HepG2 (cell line): ENCODE data around the gene AUTS2. TPM values are rescaled to one million over a fixed set of nuclear protein-coding genes. Genes with fewer than 3 reads are reported as not detected.

ENCODE experiments used
- BCLAF1 ChIP-seq: fragments of 450-650 bp; IDR thresholded peaks from 2 replicates; pipeline ENCODE4 v1.6.1; 2017; ENCODE audit warnings: mild to moderate bottlenecking
- CENPBD1 ChIP-seq: sonication (generic); formaldehyde crosslinking; IDR thresholded peaks from 2 replicates; pipeline ENCODE4 v1.8.0; 2022; ENCODE audit warnings: missing genetic modification reagents, low read depth, mild to moderate bottlenecking, borderline replicate concordance
- CREM ChIP-seq, 2 experiments: sonication (generic) in 1 of 2; formaldehyde crosslinking in 1 of 2; IDR thresholded peaks; 2 replicates each; pipeline versions ENCODE4 v1.4.0 to v1.6.1; 2016 to 2020; ENCODE audit warnings: antibody characterized with exemption in 1 of 2, mild to moderate bottlenecking in 1 of 2, missing genetic modification reagents in 1 of 2
- FOXA1 ChIP-seq, 2 experiments: fragments of 450-650 bp in 1 of 2; sonication (generic) in 1 of 2; formaldehyde crosslinking in 1 of 2; IDR thresholded peaks; 2 replicates each; pipeline versions ENCODE4 v1.4.0 to v1.6.1; 2016 to 2020; ENCODE audit warnings: missing genetic modification reagents in 1 of 2
- FOXA3 ChIP-seq: IDR thresholded peaks from 2 replicates; pipeline ENCODE4 v1.6.1; 2016; ENCODE audit warnings: missing genetic modification reagents, missing compliant biosample characterization
- HNF4A ChIP-seq: sonication (generic); formaldehyde crosslinking; IDR thresholded peaks from 2 replicates; pipeline ENCODE4 v1.4.0; 2020; ENCODE audit warnings: missing genetic modification reagents
- HNRNPLL ChIP-seq: fragments of 200-400 bp; formaldehyde crosslinking; IDR thresholded peaks from 2 replicates; pipeline ENCODE4 v1.6.1; 2017; ENCODE audit warnings: mild to moderate bottlenecking, low read depth, low read length; ENCODE audit not compliant: poor library complexity, severe bottlenecking
- IRF2 ChIP-seq: IDR thresholded peaks from 2 replicates; pipeline ENCODE4 v1.6.1; 2018; ENCODE audit warnings: missing genetic modification reagents, missing compliant biosample characterization
- LCORL ChIP-seq, 2 experiments: fragments of 450-650 bp in 1 of 2; sonication (generic) in 1 of 2; formaldehyde crosslinking in 1 of 2; IDR thresholded peaks; 2 replicates each; pipeline versions ENCODE4 v1.5.0 to v1.6.1; 2017 to 2020; ENCODE audit warnings: antibody characterized with exemption in 1 of 2, missing genetic modification reagents in 1 of 2
- MAZ ChIP-seq, 2 experiments: sonication (generic) in 1 of 2; formaldehyde crosslinking in 1 of 2; IDR thresholded peaks; 2 replicates each; pipeline versions ENCODE4 v1.5.0 to v1.6.1; 2012 to 2020; ENCODE audit warnings: low read depth in 2 of 2, mild to moderate bottlenecking in 2 of 2, borderline replicate concordance in 1 of 2, improper control_type of control experiment in 1 of 2, low read length in 1 of 2, missing genetic modification reagents in 1 of 2, moderate library complexity in 1 of 2
- MEIS2 ChIP-seq: sonication (generic); formaldehyde crosslinking; IDR thresholded peaks from 2 replicates; pipeline ENCODE4 v1.9.0; 2021; ENCODE audit warnings: mild to moderate bottlenecking, missing genetic modification reagents
- PAWR ChIP-seq: sonication (generic); formaldehyde crosslinking; IDR thresholded peaks from 2 replicates; pipeline ENCODE4 v1.4.0; 2020; ENCODE audit warnings: missing genetic modification reagents, mild to moderate bottlenecking, borderline replicate concordance
- RFX1 ChIP-seq: fragments of 450-650 bp; IDR thresholded peaks from 2 replicates; pipeline ENCODE4 v1.6.1; 2017
- RXRB ChIP-seq: IDR thresholded peaks from 2 replicates; pipeline ENCODE4 v1.6.1; 2016; ENCODE audit warnings: borderline replicate concordance, missing genetic modification reagents, missing compliant biosample characterization
- SKIL ChIP-seq: sonication (generic); formaldehyde crosslinking; IDR thresholded peaks from 2 replicates; pipeline ENCODE4 v1.8.0; 2022; ENCODE audit warnings: missing genetic modification reagents, mild to moderate bottlenecking, moderate library complexity, borderline replicate concordance
- SOX5 ChIP-seq: IDR thresholded peaks from 2 replicates; pipeline ENCODE4 v1.6.1; 2016; ENCODE audit warnings: borderline replicate concordance
- SP1 ChIP-seq, 2 experiments: fragments of 450-650 bp in 1 of 2; sonication (generic) in 1 of 2; formaldehyde crosslinking in 1 of 2; IDR thresholded peaks; 2 replicates each; pipeline versions ENCODE4 v1.4.0 to v1.6.1; 2016 to 2020; ENCODE audit warnings: missing genetic modification reagents in 1 of 2
- TRIM24 ChIP-seq: sonication (generic); formaldehyde crosslinking; IDR thresholded peaks from 2 replicates; pipeline ENCODE4 v1.8.0; 2022; ENCODE audit warnings: mild to moderate bottlenecking, missing genetic modification reagents
- ZNF292 ChIP-seq: sonication (generic); formaldehyde crosslinking; IDR thresholded peaks from 2 replicates; pipeline ENCODE4 v1.8.1; 2022; ENCODE audit warnings: mild to moderate bottlenecking, low read depth, missing genetic modification reagents, borderline replicate concordance
- ZNF547 ChIP-seq: sonication (generic); formaldehyde crosslinking; IDR thresholded peaks from 2 replicates; pipeline ENCODE4 v1.5.1; 2020; ENCODE audit warnings: mild to moderate bottlenecking, missing genetic modification reagents
- ZNF605 ChIP-seq: sonication (generic); formaldehyde crosslinking; IDR thresholded peaks from 2 replicates; pipeline ENCODE4 v1.8.0; 2022; ENCODE audit warnings: mild to moderate bottlenecking, missing genetic modification reagents
- ZNF614 ChIP-seq: IDR thresholded peaks from 2 replicates; pipeline ENCODE4 v1.6.1; 2018; ENCODE audit warnings: missing biosample characterization, missing genetic modification reagents, inconsistent platforms, borderline replicate concordance
- ZNF709 ChIP-seq: sonication (generic); formaldehyde crosslinking; IDR thresholded peaks from 2 replicates; pipeline ENCODE4 v1.5.0; 2020; ENCODE audit warnings: mild to moderate bottlenecking, missing genetic modification reagents
- ZSCAN9 ChIP-seq: IDR thresholded peaks from 2 replicates; pipeline ENCODE4 v1.6.1; 2016; ENCODE audit warnings: borderline replicate concordance
- polyA plus RNA-seq, 8 experiments: library from polyadenylated mRNA; depleted of rRNA in 3 of 8; stranded (reverse) in 7 of 8; unstranded in 1 of 8; fragments of >200 nt; fragmentation: Illumina TruSeq in 4 of 8; extraction: Trizol in 4 of 8; gene quantifications; 2 replicates each; pipeline versions ENCODE4 v1.2.1 to v1.2.3, GENCODE V29; 2011 to 2016; ENCODE audit warnings: low read depth in 4 of 8, missing spikeins in 1 of 8, mixed read lengths in 1 of 8; ENCODE audit not compliant: insufficient read depth in 1 of 8
- total RNA-seq, 5 experiments: library from RNA; depleted of rRNA; stranded (reverse); fragments of >200 nt; fragmentation: Illumina TruSeq; extraction: Trizol; gene quantifications; 2 replicates each; pipeline ENCODE4 v1.2.3, GENCODE V29; 2016; ENCODE audit warnings: low read depth in 1 of 5

Gene AUTS2
- total and polyA plus RNA-seq, 2 of the 13 experiments (the other 11 are each of a cell fraction or from before 2014, with no cell fraction given), result 0.38 TPM; not detected in 1

GRCh38 chr7:70830426-70830825 is 1232.2 kb downstream of the AUTS2 start (continued):
- no peak for TF ChIP-seq ZNF605 (CRISPR knock-in tag)
- no peak for TF ChIP-seq LCORL (IDR thresholded peaks at IDR 0.05)
- 0 out of 2 replicates have a peak, but pooled peaks have one; percentile 43 for TF ChIP-seq LCORL (CRISPR knock-in tag; IDR thresholded peaks at IDR 0.05)
- no peak for TF ChIP-seq IRF2 (CRISPR knock-in tag)
- TF ChIP-seq CENPBD1 (CRISPR knock-in tag), result no peak
- peak; percentile 70 for TF ChIP-seq FOXA3 (CRISPR knock-in tag)
- no peak for TF ChIP-seq FOXA1 (IDR thresholded peaks at IDR 0.05)
- peak; percentile 32; the same call in 1 of the 2 replicates for TF ChIP-seq FOXA1 (CRISPR knock-in tag; IDR thresholded peaks at IDR 0.05)
- TF ChIP-seq HNRNPLL, result no peak
- TF ChIP-seq CREM (IDR thresholded peaks at IDR 0.05), result no peak
- TF ChIP-seq CREM (CRISPR knock-in tag; IDR thresholded peaks at IDR 0.05), result no peak
- TF ChIP-seq TRIM24, result 0 out of 2 replicates have a peak, but pooled peaks have one; percentile 14
- TF ChIP-seq RFX1, result no peak
- no peak for TF ChIP-seq SP1 (IDR thresholded peaks at IDR 0.05)
- no peak for TF ChIP-seq SP1 (CRISPR knock-in tag; IDR thresholded peaks at IDR 0.05)
- TF ChIP-seq BCLAF1, result no peak
- TF ChIP-seq MAZ (IDR thresholded peaks at IDR 0.05; ENCODE audit: borderline replicate concordance, low read depth, low read length), result no peak
- TF ChIP-seq MAZ (CRISPR knock-in tag; IDR thresholded peaks at IDR 0.05; ENCODE audit: low read depth), result no peak
- peak; percentile 82 for TF ChIP-seq HNF4A (CRISPR knock-in tag)
- no peak for TF ChIP-seq ZNF614
- no peak for TF ChIP-seq PAWR (CRISPR knock-in tag)
- TF ChIP-seq ZNF292 (CRISPR knock-in tag), result 0 out of 2 replicates have a peak, but pooled peaks have one; percentile 38
- TF ChIP-seq ZNF709 (CRISPR knock-in tag), result no peak
- TF ChIP-seq SOX5 (CRISPR knock-in tag), result peak; percentile 79; the same call in 1 of the 2 replicates
- TF ChIP-seq SKIL, result 0 out of 2 replicates have a peak, but pooled peaks have one; percentile 40
- TF ChIP-seq RXRB, result peak; percentile 60; the same call in 1 of the 2 replicates
- TF ChIP-seq MEIS2 (CRISPR knock-in tag), result peak; percentile 55; the same call in 1 of the 2 replicates
- no peak for TF ChIP-seq ZSCAN9 (CRISPR knock-in tag)
- no peak for TF ChIP-seq ZNF547 (CRISPR knock-in tag)
